IMR-90 (cell line): ENCODE data around the gene DKK3. TPM values are rescaled to one million over a fixed set of nuclear protein-coding genes. Genes with fewer than 3 reads are reported as not detected.

ENCODE experiments used
- ATAC-seq: fragments of 200-7000 bp; cut with Tn5 transposase; 2 replicates; pipeline ENCODE4 v1.9.1; 2020; ENCODE audit warnings: low read depth, mild to moderate bottlenecking, moderate library complexity
- BruUV-seq: library from RNA; stranded (reverse); fragments of 400-500 nt; replicated peaks from 2 replicates; lab custom pipeline; 2021; lab: Mats Ljungman, UMichigan
- CTCF ChIA-PET: fragments of 300-600 bp; formaldehyde crosslinking; extraction: SDS; loops from one replicate; lab custom pipeline; 2021; ENCODE audit warnings: antibody characterized with exemption; lab: Yijun Ruan, JAX
- POLR2A ChIA-PET: fragments of 300-600 bp; sonication (Branson Sonifier 250); formaldehyde crosslinking; loops from one replicate; lab custom pipeline; 2022; ENCODE audit warnings: antibody characterized with exemption; ENCODE audit not compliant: unreplicated experiment; lab: Charles Lee
- DNase-seq: peaks from one replicate; pipeline ENCODE4 v3.0.0; 2013
- H2AFZ ChIP-seq: replicated peaks from 2 replicates; pipeline ENCODE3; 2013; ENCODE audit warnings: low read length, mild to moderate bottlenecking; ENCODE audit not compliant: poor library complexity
- H2AK5ac ChIP-seq: 2 replicates; pipeline ENCODE4 v1.6.1; 2013; ENCODE audit warnings: low read depth, low read length, inconsistent platforms
- H2AK9ac ChIP-seq: replicated peaks from 2 replicates; pipeline ENCODE3; 2013; ENCODE audit warnings: mild to moderate bottlenecking, low read depth, low read length, moderate library complexity; ENCODE audit not compliant: poor library complexity
- H2BK120ac ChIP-seq: 2 replicates; pipeline ENCODE4 v1.6.1; 2013; ENCODE audit warnings: low read depth, low read length, inconsistent platforms
- H2BK15ac ChIP-seq: 3 replicates; pipeline ENCODE4 v1.6.1; 2013; ENCODE audit warnings: low read depth, low read length, inconsistent platforms
- H2BK20ac ChIP-seq: 2 replicates; pipeline ENCODE4 v1.6.1; 2013; ENCODE audit warnings: low read depth, mild to moderate bottlenecking, inconsistent platforms, low read length, moderate library complexity
- H2BK5ac ChIP-seq: 2 replicates; pipeline ENCODE4 v1.6.1; 2013; ENCODE audit warnings: mild to moderate bottlenecking, low read depth, low read length, inconsistent platforms; ENCODE audit not compliant: poor library complexity, severe bottlenecking
- H3K14ac ChIP-seq: replicated peaks from 2 replicates; pipeline ENCODE4 v1.6.1; 2013; ENCODE audit warnings: low read depth, low read length, inconsistent platforms
- H3K18ac ChIP-seq: 2 replicates; pipeline ENCODE4 v1.6.1; 2013; ENCODE audit warnings: low read depth, low read length, control low read depth
- H3K23ac ChIP-seq: 2 replicates; pipeline ENCODE4 v1.6.1; 2013; ENCODE audit warnings: low read depth, low read length, inconsistent platforms
- H3K27ac ChIP-seq: 2 replicates; pipeline ENCODE4 v1.5.1; 2013; ENCODE audit warnings: mild to moderate bottlenecking, control low read depth, low read length; ENCODE audit not compliant: insufficient read depth
- H3K27me3 ChIP-seq: 2 replicates; pipeline ENCODE4 v1.6.1; 2013; ENCODE audit warnings: low read length; ENCODE audit not compliant: control insufficient read depth, insufficient read depth
- H3K36me3 ChIP-seq: 2 replicates; pipeline ENCODE4 v1.6.1; 2013; ENCODE audit warnings: low read length, mixed read lengths; ENCODE audit not compliant: control insufficient read depth, insufficient read depth
- H3K4ac ChIP-seq: 2 replicates; pipeline ENCODE4 v1.6.1; 2013; ENCODE audit warnings: low read depth, low read length, inconsistent platforms
- H3K4me1 ChIP-seq: 2 replicates; pipeline ENCODE4 v1.6.1; 2013; ENCODE audit warnings: low read length, mixed read lengths; ENCODE audit not compliant: control insufficient read depth, insufficient read depth
- H3K4me2 ChIP-seq: 2 replicates; pipeline ENCODE4 v1.6.1; 2013; ENCODE audit warnings: low read depth, mild to moderate bottlenecking, control low read depth, low read length, moderate library complexity
- H3K4me3 ChIP-seq: 2 replicates; pipeline ENCODE4 v1.5.1; 2013; ENCODE audit warnings: low read depth, mild to moderate bottlenecking, control low read depth, low read length, moderate library complexity; ENCODE audit not compliant: insufficient read depth
- H3K56ac ChIP-seq: 2 replicates; pipeline ENCODE4 v1.6.1; 2013; ENCODE audit warnings: low read length, inconsistent platforms; ENCODE audit not compliant: insufficient read depth; ENCODE audit errors: extremely low read depth
- H3K79me1 ChIP-seq, 2 experiments: 2 replicates each; pipeline ENCODE4 v1.6.1; 2013; ENCODE audit warnings: low read length in 2 of 2, inconsistent platforms in 1 of 2, low read depth in 1 of 2
- H3K9ac ChIP-seq: 2 replicates; pipeline ENCODE4 v1.6.1; 2013; ENCODE audit warnings: low read depth, low read length, control low read depth
- H3K9me1 ChIP-seq: 2 replicates; pipeline ENCODE4 v1.6.1; 2013; ENCODE audit warnings: low read length, inconsistent platforms; ENCODE audit not compliant: insufficient read depth
- H3K9me3 ChIP-seq: 2 replicates; pipeline ENCODE4 v1.6.1; 2013; ENCODE audit warnings: low read length; ENCODE audit not compliant: control insufficient read depth, insufficient read depth
- H4K20me1 ChIP-seq: 2 replicates; pipeline ENCODE4 v1.6.1; 2013; ENCODE audit warnings: low read length, inconsistent platforms; ENCODE audit not compliant: insufficient read depth
- H4K5ac ChIP-seq: 2 replicates; pipeline ENCODE4 v1.6.1; 2013; ENCODE audit warnings: mild to moderate bottlenecking, low read depth, low read length, control low read depth
- H4K8ac ChIP-seq, 2 experiments: 2 replicates each; pipeline ENCODE4 v1.6.1; 2013; ENCODE audit warnings: low read depth in 2 of 2, low read length in 2 of 2, control low read depth in 1 of 2, inconsistent platforms in 1 of 2
- H4K91ac ChIP-seq: 2 replicates; pipeline ENCODE4 v1.6.1; 2013; ENCODE audit warnings: low read depth, low read length, inconsistent platforms; ENCODE audit not compliant: insufficient read depth
- BHLHE40 ChIP-seq: fragments of 150-350 bp; IDR thresholded peaks from 2 replicates; pipeline ENCODE4 v1.6.1; 2016; ENCODE audit warnings: mild to moderate bottlenecking, low read depth, low read length
- CEBPB ChIP-seq: IDR thresholded peaks from 2 replicates; pipeline ENCODE4 v1.6.1; 2012; ENCODE audit warnings: low read depth, low read length, improper control_type of control experiment
- ELK1 ChIP-seq: fragments of 150-350 bp; IDR thresholded peaks from 2 replicates; pipeline ENCODE4 v1.6.1; 2016; ENCODE audit warnings: low read depth, mild to moderate bottlenecking, low read length, moderate library complexity, borderline replicate concordance
- FOS ChIP-seq: fragments of 150-350 bp; IDR thresholded peaks from 2 replicates; pipeline ENCODE4 v1.6.1; 2016; ENCODE audit warnings: low read depth, low read length
- POLR2A ChIP-seq: IDR thresholded peaks from 2 replicates; pipeline ENCODE4 v1.6.1; 2012; ENCODE audit warnings: mild to moderate bottlenecking, low read depth, low read length
- RAD21 ChIP-seq: IDR thresholded peaks from 2 replicates; pipeline ENCODE4 v1.6.1; 2012; ENCODE audit warnings: low read length, improper control_type of control experiment
- RCOR1 ChIP-seq: IDR thresholded peaks from 2 replicates; pipeline ENCODE4 v1.6.1; 2012; ENCODE audit warnings: mild to moderate bottlenecking, low read length, improper control_type of control experiment; ENCODE audit not compliant: insufficient replicate concordance
- RFX5 ChIP-seq: IDR thresholded peaks from 2 replicates; pipeline ENCODE4 v1.8.0; 2012; ENCODE audit warnings: low read depth, mild to moderate bottlenecking, low read length, moderate library complexity
- USF2 ChIP-seq: fragments of 150-350 bp; IDR thresholded peaks from 2 replicates; pipeline ENCODE4 v1.6.1; 2017; ENCODE audit warnings: mild to moderate bottlenecking, antibody characterized with exemption, low read length, low read depth
- WGBS, 2 experiments: methylation state at CpG; one replicate each; pipeline versions ENCODE4 v1.1.5 to v1.1.7; 2013; ENCODE audit warnings: missing lambda C conversion rate in 2 of 2; ENCODE audit not compliant: insufficient read length in 1 of 2; ENCODE audit errors: extremely low coverage in 2 of 2; 5-methylcytosine and 5-hydroxymethylcytosine counted together
- dilution Hi-C: fragments of 300-500 bp; cut with HindIII; formaldehyde crosslinking; loops from one replicate; pipeline ENCODE4 v1.14.3; 2018; ENCODE audit warnings: low sequenced_read_pairs; ENCODE audit not compliant: unreplicated experiment
- in situ Hi-C: fragments of 300-500 bp; cut with MboI; formaldehyde crosslinking; loops from 3 replicates; pipeline ENCODE4 v1.14.3; 2019; ENCODE audit warnings: low sequenced_read_pairs, inconsistent platforms, mixed read lengths
- intact Hi-C: fragments of 100-400 bp; cut with micrococcal nuclease; formaldehyde crosslinking; loops from 2 replicates; pipeline ENCODE4 v1.10.0; 2022
- polyA plus RNA-seq, 3 experiments: library from polyadenylated mRNA; depleted of rRNA; stranded (reverse); fragments of >200 nt; gene quantifications; 2 replicates each; pipeline ENCODE4 v1.2.3, GENCODE V29; 2012; ENCODE audit warnings: low replicate concordance in 1 of 3
- total RNA-seq: library from RNA; depleted of rRNA; stranded (reverse); fragments of >200 nt; gene quantifications from 2 replicates; pipeline ENCODE4 v1.2.3, GENCODE V29; 2012

DKK3 gene
- total and polyA plus RNA-seq, 2 of the 4 experiments (the other 2 are of a cell fraction): 453 to 964 TPM

GRCh38 chr11:11958403-11959231 is 49.8 kb downstream of the DKK3 start:
- 91% methylated on average over 7 of the region's 11 CpGs; no CpG with 5 or more reads in 1 of the 2 experiments for WGBS, 2 experiments
- dilution Hi-C loops (no loop called here), in situ Hi-C loops (no loop called here), intact Hi-C loops (no loop called here)
- no peaks in the 10 kb centered on the region for H3K9me3 ChIP-seq
- no peaks in the 10 kb centered on the region for H3K4me1 ChIP-seq
- ChIA-PET POLR2A (no interaction called here), CTCF (no interaction called here)
- no peak overlapping the region for H3K14ac ChIP-seq
- H4K5ac ChIP-seq: no peak overlapping the region
- H4K8ac ChIP-seq: no peak overlapping the region; a peak in 1 of 4 replicates
- ATAC-seq (no peak), DNase-seq (peak; percentile 47)
- H2BK20ac ChIP-seq: no peak overlapping the region
- peaks cover 40% of the 10 kb centered on the region for H3K36me3 ChIP-seq
- H3K9me1 ChIP-seq: peaks cover 3% of the 10 kb centered on the region; the same call in 1 of the 2 replicates
- TF ChIP-seq POLR2A: no peak
- TF ChIP-seq RCOR1: no peak
- no peak for TF ChIP-seq BHLHE40
- no peak for TF ChIP-seq FOS
- no peak for TF ChIP-seq CEBPB
- no peak for TF ChIP-seq USF2
- TF ChIP-seq RFX5: no peak
- TF ChIP-seq RAD21: no peak
- TF ChIP-seq ELK1: no peak
- H3K79me1 ChIP-seq: peaks cover 0 to 16% of the 10 kb centered on the region in 2 experiments; a peak in 2 of 4 replicates
- no peak overlapping the region for H2AK5ac ChIP-seq
- H3K4me2 ChIP-seq: no peak overlapping the region
- no TSS peak for BruUV-seq
- H2BK15ac ChIP-seq: no peak overlapping the region
- H3K27ac ChIP-seq: no peak overlapping the region
- no peak overlapping the region for H2BK120ac ChIP-seq
- no peak overlapping the region for H3K23ac ChIP-seq
- H3K4me3 ChIP-seq: no peak overlapping the region
- no peak overlapping the region for H2AK9ac ChIP-seq
- H2BK5ac ChIP-seq: no peak overlapping the region
- no peak overlapping the region for H3K56ac ChIP-seq
- no peaks in the 10 kb centered on the region for H3K27me3 ChIP-seq
- no peak overlapping the region for H3K18ac ChIP-seq
- no peak overlapping the region; the same call in 1 of the 2 replicates for H3K9ac ChIP-seq
- no peaks in the 10 kb centered on the region for H4K20me1 ChIP-seq
- no peak overlapping the region for H3K4ac ChIP-seq
- H4K91ac ChIP-seq: no peak overlapping the region
- H2AFZ ChIP-seq: no peak overlapping the region
